HepG2 (cell line): ENCODE data around the gene TPD52L2. TPM values are rescaled to one million over a fixed set of nuclear protein-coding genes. Genes with fewer than 3 reads are reported as not detected.

Experiments
- ESRRA ChIP-seq: sonication (generic); formaldehyde crosslinking; IDR thresholded peaks from 2 replicates; pipeline ENCODE4 v1.5.1; 2020; ENCODE audit warnings: mild to moderate bottlenecking, low read depth, missing genetic modification reagents
- FOXJ3 ChIP-seq: sonication (generic); formaldehyde crosslinking; IDR thresholded peaks from 2 replicates; pipeline ENCODE4 v1.4.0; 2020; ENCODE audit warnings: missing genetic modification reagents, mild to moderate bottlenecking, borderline replicate concordance
- GATAD1 ChIP-seq: IDR thresholded peaks from 2 replicates; pipeline ENCODE4 v1.6.1; 2016; ENCODE audit warnings: missing genetic modification reagents, missing compliant biosample characterization
- HBP1 ChIP-seq: IDR thresholded peaks from 2 replicates; pipeline ENCODE4 v1.6.1; 2016; ENCODE audit warnings: low read depth, control low read depth
- HOMEZ ChIP-seq: IDR thresholded peaks from 2 replicates; pipeline ENCODE4 v1.6.1; 2016; ENCODE audit warnings: low read depth
- JUND ChIP-seq: sonication (generic); formaldehyde crosslinking; IDR thresholded peaks from 2 replicates; pipeline ENCODE4 v1.8.0; 2022; ENCODE audit warnings: mild to moderate bottlenecking, missing genetic modification reagents
- MAFK ChIP-seq, 2 experiments: IDR thresholded peaks in 1 of 2; conservative IDR thresholded peaks in 1 of 2; 2 replicates each; pipeline ENCODE4 v1.6.1; 2011; ENCODE audit warnings: improper control_type of control experiment in 2 of 2, low read length in 2 of 2
- MBD4 ChIP-seq: IDR thresholded peaks from 2 replicates; pipeline ENCODE4 v1.6.1; 2012; ENCODE audit warnings: low read length, inconsistent platforms, borderline replicate concordance
- MZF1 ChIP-seq: sonication (generic); formaldehyde crosslinking; IDR thresholded peaks from 2 replicates; pipeline ENCODE4 v1.8.1; 2023; ENCODE audit warnings: mild to moderate bottlenecking, missing genetic modification reagents, borderline replicate concordance
- NFKB2 ChIP-seq: sonication (generic); formaldehyde crosslinking; IDR thresholded peaks from 2 replicates; pipeline ENCODE4 v1.4.0; 2020; ENCODE audit warnings: missing genetic modification reagents, borderline replicate concordance
- NFKBIZ ChIP-seq: IDR thresholded peaks from 2 replicates; pipeline ENCODE4 v1.6.1; 2018; ENCODE audit warnings: missing genetic modification reagents, missing compliant biosample characterization
- NPAS2 ChIP-seq: sonication (generic); formaldehyde crosslinking; IDR thresholded peaks from 2 replicates; pipeline ENCODE4 v1.8.0; 2022; ENCODE audit warnings: mild to moderate bottlenecking, missing genetic modification reagents, borderline replicate concordance
- PHF5A ChIP-seq: IDR thresholded peaks from one replicate; pipeline ENCODE4 v1.6.1; 2018; ENCODE audit warnings: low read depth, missing genetic modification reagents; ENCODE audit not compliant: unreplicated experiment
- RELA ChIP-seq: sonication (generic); formaldehyde crosslinking; IDR thresholded peaks from 2 replicates; pipeline ENCODE4 v1.4.0; 2020; ENCODE audit warnings: missing genetic modification reagents
- SKI ChIP-seq: fragments of 450-650 bp; IDR thresholded peaks from one replicate; pipeline ENCODE4 v1.6.1; 2018; ENCODE audit warnings: mild to moderate bottlenecking; ENCODE audit not compliant: partially characterized antibody
- SNAI1 ChIP-seq: sonication (generic); formaldehyde crosslinking; IDR thresholded peaks from 2 replicates; pipeline ENCODE4 v1.5.0; 2020; ENCODE audit warnings: mild to moderate bottlenecking, missing genetic modification reagents, borderline replicate concordance
- ZEB1 ChIP-seq: IDR thresholded peaks from 2 replicates; pipeline ENCODE4 v1.6.1; 2012; ENCODE audit warnings: mild to moderate bottlenecking, low read depth, inconsistent platforms; ENCODE audit not compliant: insufficient replicate concordance
- ZNF44 ChIP-seq: sonication (generic); formaldehyde crosslinking; IDR thresholded peaks from 2 replicates; pipeline ENCODE4 v1.5.1; 2020; ENCODE audit warnings: mild to moderate bottlenecking, missing genetic modification reagents
- ZNF510 ChIP-seq: sonication (generic); formaldehyde crosslinking; IDR thresholded peaks from 2 replicates; pipeline ENCODE4 v1.4.0; 2020; ENCODE audit warnings: low read depth, mild to moderate bottlenecking, missing genetic modification reagents
- ZNF660 ChIP-seq: sonication (generic); formaldehyde crosslinking; IDR thresholded peaks from 2 replicates; pipeline ENCODE4 v1.5.1; 2020; ENCODE audit warnings: mild to moderate bottlenecking, low read depth, missing genetic modification reagents, borderline replicate concordance
- polyA plus RNA-seq, 8 experiments: library from polyadenylated mRNA; depleted of rRNA in 3 of 8; stranded (reverse) in 7 of 8; unstranded in 1 of 8; fragments of >200 nt; fragmentation: Illumina TruSeq in 4 of 8; extraction: Trizol in 4 of 8; gene quantifications; 2 replicates each; pipeline versions ENCODE4 v1.2.1 to v1.2.3, GENCODE V29; 2011 to 2016; ENCODE audit warnings: low read depth in 4 of 8, missing spikeins in 1 of 8, mixed read lengths in 1 of 8; ENCODE audit not compliant: insufficient read depth in 1 of 8
- total RNA-seq, 5 experiments: library from RNA; depleted of rRNA; stranded (reverse); fragments of >200 nt; fragmentation: Illumina TruSeq; extraction: Trizol; gene quantifications; 2 replicates each; pipeline ENCODE4 v1.2.3, GENCODE V29; 2016; ENCODE audit warnings: low read depth in 1 of 5
- TF ChIP-seq, protein P1 (sequence below): sonication (generic); formaldehyde crosslinking; IDR thresholded peaks from 2 replicates; pipeline ENCODE4 v1.4.0; 2020; ENCODE audit warnings: missing genetic modification reagents
- TF ChIP-seq, protein P2 (sequence below): sonication (generic); formaldehyde crosslinking; IDR thresholded peaks from 2 replicates; pipeline ENCODE4 v1.8.0; 2022; ENCODE audit warnings: mild to moderate bottlenecking, missing genetic modification reagents, moderate library complexity
- TF ChIP-seq, protein P3 (sequence below): sonication (generic); formaldehyde crosslinking; IDR thresholded peaks from 2 replicates; pipeline ENCODE4 v1.5.0; 2020; ENCODE audit warnings: mild to moderate bottlenecking, missing genetic modification reagents, borderline replicate concordance

The TPD52L2 gene
- total and polyA plus RNA-seq, 2 of the 13 experiments (the other 11 are each of a cell fraction or from before 2014, with no cell fraction given) = 156 to 184 TPM

DNA sequence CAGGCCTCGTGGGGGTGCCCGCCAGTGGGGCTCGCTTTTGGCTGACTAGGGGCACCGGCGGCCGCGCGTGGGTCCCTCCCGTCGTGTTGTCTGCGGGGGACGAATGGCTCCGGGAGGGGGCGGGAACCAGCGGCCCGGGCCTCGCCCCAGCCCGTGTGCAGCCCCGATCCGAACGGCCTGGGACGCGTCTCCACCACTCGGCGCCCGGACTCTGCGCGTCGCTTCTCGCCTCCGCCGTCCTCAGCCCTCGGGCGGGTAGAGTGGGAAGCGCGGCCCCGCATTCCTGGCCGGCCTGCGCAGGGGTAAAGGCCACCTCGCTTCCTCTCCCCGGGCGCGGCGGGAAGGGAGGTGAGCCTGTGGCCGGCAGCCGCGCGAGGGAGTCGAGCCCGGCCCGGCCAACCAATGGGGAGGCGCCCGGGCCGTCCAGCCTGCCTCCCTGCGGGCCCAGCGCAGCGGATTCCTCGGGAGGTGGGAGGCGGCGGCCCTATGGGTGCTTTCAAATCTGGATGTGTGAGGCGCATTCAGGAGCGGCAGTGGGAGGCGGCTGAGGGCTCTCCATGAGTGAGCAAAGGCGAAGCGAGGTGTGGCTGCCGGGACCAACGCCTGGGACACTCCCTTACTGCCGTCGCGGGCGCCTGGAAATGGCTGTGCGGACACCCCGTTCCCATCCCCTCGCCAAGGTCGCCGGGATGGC lies 32.9 kb upstream of the TPD52L2 start (continued):
- TF ChIP-seq RELA (CRISPR knock-in tag) = no peak; the same call in 1 of the 2 replicates
- no peak for TF ChIP-seq MAFK (conservative IDR thresholded peaks at IDR 0.05 in 1 of 2, IDR thresholded peaks at IDR 0.05 in 1 of 2; ENCODE audit: low read length in 2 of 2)
- peak; percentile 10; the same call in 1 of the 2 replicates for TF ChIP-seq SNAI1 (CRISPR knock-in tag)
- TF ChIP-seq HBP1 (CRISPR knock-in tag) = no peak
- peak; percentile 53; the same call in 1 of the 2 replicates for TF ChIP-seq NFKBIZ (CRISPR knock-in tag)
- no peak for TF ChIP-seq MBD4
- TF ChIP-seq ZEB1 = no peak
- TF ChIP-seq PHF5A (CRISPR knock-in tag) = no peak
- TF ChIP-seq GATAD1 (CRISPR knock-in tag) = no peak
- TF ChIP-seq, protein P1, sequence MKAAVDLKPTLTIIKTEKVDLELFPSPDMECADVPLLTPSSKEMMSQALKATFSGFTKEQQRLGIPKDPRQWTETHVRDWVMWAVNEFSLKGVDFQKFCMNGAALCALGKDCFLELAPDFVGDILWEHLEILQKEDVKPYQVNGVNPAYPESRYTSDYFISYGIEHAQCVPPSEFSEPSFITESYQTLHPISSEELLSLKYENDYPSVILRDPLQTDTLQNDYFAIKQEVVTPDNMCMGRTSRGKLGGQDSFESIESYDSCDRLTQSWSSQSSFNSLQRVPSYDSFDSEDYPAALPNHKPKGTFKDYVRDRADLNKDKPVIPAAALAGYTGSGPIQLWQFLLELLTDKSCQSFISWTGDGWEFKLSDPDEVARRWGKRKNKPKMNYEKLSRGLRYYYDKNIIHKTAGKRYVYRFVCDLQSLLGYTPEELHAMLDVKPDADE = no peak
- no peak for TF ChIP-seq ZNF44 (CRISPR knock-in tag)
- no peak for TF ChIP-seq FOXJ3 (CRISPR knock-in tag)
- peak; percentile 27; the same call in 1 of the 2 replicates for TF ChIP-seq JUND (CRISPR knock-in tag)
- no peak for TF ChIP-seq MZF1 (CRISPR knock-in tag)
- no peak for TF ChIP-seq NPAS2 (CRISPR knock-in tag)
- no peak for TF ChIP-seq ZNF660 (CRISPR knock-in tag)
- TF ChIP-seq SKI = no peak
- TF ChIP-seq, protein P2, sequence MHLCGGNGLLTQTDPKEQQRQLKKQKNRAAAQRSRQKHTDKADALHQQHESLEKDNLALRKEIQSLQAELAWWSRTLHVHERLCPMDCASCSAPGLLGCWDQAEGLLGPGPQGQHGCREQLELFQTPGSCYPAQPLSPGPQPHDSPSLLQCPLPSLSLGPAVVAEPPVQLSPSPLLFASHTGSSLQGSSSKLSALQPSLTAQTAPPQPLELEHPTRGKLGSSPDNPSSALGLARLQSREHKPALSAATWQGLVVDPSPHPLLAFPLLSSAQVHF (CRISPR knock-in tag) = no peak
- peak; percentile 28; the same call in 1 of the 2 replicates for TF ChIP-seq ESRRA (CRISPR knock-in tag)
- TF ChIP-seq ZNF510 (CRISPR knock-in tag) = no peak
- 0 out of 2 replicates have a peak, but pooled peaks have one; percentile 9 for TF ChIP-seq HOMEZ (CRISPR knock-in tag)
- peak; percentile 84 for TF ChIP-seq NFKB2 (CRISPR knock-in tag)
- TF ChIP-seq, protein P3, sequence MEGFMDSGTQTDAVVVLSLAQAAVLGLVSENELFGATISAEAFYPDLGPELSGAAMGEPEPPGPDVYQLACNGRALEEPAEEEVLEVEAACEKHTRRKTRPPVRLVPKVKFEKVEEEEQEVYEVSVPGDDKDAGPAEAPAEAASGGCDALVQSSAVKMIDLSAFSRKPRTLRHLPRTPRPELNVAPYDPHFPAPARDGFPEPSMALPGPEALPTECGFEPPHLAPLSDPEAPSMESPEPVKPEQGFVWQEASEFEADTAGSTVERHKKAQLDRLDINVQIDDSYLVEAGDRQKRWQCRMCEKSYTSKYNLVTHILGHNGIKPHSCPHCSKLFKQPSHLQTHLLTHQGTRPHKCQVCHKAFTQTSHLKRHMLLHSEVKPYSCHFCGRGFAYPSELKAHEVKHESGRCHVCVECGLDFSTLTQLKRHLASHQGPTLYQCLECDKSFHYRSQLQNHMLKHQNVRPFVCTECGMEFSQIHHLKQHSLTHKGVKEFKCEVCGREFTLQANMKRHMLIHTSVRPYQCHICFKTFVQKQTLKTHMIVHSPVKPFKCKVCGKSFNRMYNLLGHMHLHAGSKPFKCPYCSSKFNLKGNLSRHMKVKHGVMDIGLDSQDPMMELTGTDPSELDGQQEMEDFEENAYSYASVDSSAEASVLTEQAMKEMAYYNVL (CRISPR knock-in tag) = peak; percentile 83
